Activated T-cell treated with anti-CD3 and anti-CD28 coated beads, Interleukin-2, amount 50 U/mL, for 4 hours (primary cell): ENCODE measurements around the gene PPT2. TPM values are rescaled to one million over a fixed set of nuclear protein-coding genes. Genes with fewer than 3 reads are reported as not detected.
A peak's percentile ranks its signal among the peaks of the same experiment; 100 is the strongest.

Experiments
- ATAC-seq, 2 donors: fragments of 200-7000 bp; cut with Tn5 transposase; one replicate each; pipeline ENCODE4 v1.10.0; 2021
- DNase-seq: peaks from one replicate; pipeline ENCODE4 v3.0.0-alpha.2; 2020
- H3K27me3 Mint-ChIP-seq: one replicate; pipeline ENCODE4 v1.8.0; 2021; ENCODE audit warnings: low read depth, mixed read lengths
- H3K36me3 Mint-ChIP-seq: one replicate; pipeline ENCODE4 v1.8.0; 2022; ENCODE audit warnings: mixed read lengths; ENCODE audit not compliant: insufficient read depth
- H3K4me1 Mint-ChIP-seq: one replicate; pipeline ENCODE4 v1.8.0; 2021; ENCODE audit warnings: low read depth, mixed read lengths
- H3K4me3 Mint-ChIP-seq: one replicate; pipeline ENCODE4 v1.8.0; 2021; ENCODE audit warnings: mild to moderate bottlenecking, moderate library complexity, mixed read lengths
- H3K9me3 Mint-ChIP-seq: one replicate; pipeline ENCODE4 v1.8.0; 2021; ENCODE audit warnings: mixed read lengths
- total RNA-seq, 3 donors: library from RNA; stranded (reverse); gene quantifications; one replicate each; pipeline ENCODE4 v1.2.1, GENCODE V29; 2021

Gene PPT2
- total RNA-seq, 3 donors from 2014 or later = 18.7 to 27.0 (median 20.2) TPM

- Mint-ChIP-seq H3K27me3 (no peaks in the 10 kb centered on the region), H3K9me3 (no peaks in the 10 kb centered on the region), H3K4me3 (peak overlapping the region; percentile 19), H3K36me3 (peaks cover 12% of the 10 kb centered on the region), H3K4me1 (peaks cover 44% of the 10 kb centered on the region)
- no peak for DNase-seq
- no peak for ATAC-seq
Measured at GRCh38 chr6:32173051-32173727, 19.2 kb downstream of the PPT2 start.

DNA sequence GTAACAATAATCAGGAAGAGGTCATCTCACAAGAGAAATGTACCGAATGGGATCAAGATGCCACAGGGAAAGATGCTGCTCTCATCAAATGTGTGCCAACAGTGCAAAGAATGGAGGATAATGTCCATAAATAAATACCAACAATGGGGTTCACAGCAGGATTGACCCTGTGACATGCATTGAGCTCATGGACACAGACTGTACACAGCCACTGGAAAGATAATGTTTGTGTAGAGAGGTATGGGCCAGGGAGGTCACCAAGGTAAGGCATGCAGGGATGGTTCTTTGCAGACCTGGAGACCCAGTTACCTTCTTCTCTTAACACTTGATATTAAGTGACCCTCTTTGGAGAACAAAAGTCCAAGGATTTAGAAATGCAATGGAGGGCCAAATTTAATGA, 20.5 kb downstream of the PPT2 start:
- Mint-ChIP-seq H3K9me3 (no peaks in the 10 kb centered on the region), H3K4me1 (peaks cover 54% of the 10 kb centered on the region), H3K36me3 (peaks cover 10% of the 10 kb centered on the region), H3K4me3 (peak overlapping the region; percentile 92), H3K27me3 (no peaks in the 10 kb centered on the region)
- DNase-seq (no peak), ATAC-seq (no peak)

- ATAC-seq (no peak), DNase-seq (no peak)
- Mint-ChIP-seq H3K9me3 (no peaks in the 10 kb centered on the region), H3K36me3 (peaks cover 7% of the 10 kb centered on the region), H3K4me3 (peak overlapping the region; percentile 92), H3K27me3 (no peaks in the 10 kb centered on the region), H3K4me1 (peaks cover 62% of the 10 kb centered on the region)
Measured at GRCh38 chr6:32175322-32175710, 21.4 kb downstream of the PPT2 start.

DNA sequence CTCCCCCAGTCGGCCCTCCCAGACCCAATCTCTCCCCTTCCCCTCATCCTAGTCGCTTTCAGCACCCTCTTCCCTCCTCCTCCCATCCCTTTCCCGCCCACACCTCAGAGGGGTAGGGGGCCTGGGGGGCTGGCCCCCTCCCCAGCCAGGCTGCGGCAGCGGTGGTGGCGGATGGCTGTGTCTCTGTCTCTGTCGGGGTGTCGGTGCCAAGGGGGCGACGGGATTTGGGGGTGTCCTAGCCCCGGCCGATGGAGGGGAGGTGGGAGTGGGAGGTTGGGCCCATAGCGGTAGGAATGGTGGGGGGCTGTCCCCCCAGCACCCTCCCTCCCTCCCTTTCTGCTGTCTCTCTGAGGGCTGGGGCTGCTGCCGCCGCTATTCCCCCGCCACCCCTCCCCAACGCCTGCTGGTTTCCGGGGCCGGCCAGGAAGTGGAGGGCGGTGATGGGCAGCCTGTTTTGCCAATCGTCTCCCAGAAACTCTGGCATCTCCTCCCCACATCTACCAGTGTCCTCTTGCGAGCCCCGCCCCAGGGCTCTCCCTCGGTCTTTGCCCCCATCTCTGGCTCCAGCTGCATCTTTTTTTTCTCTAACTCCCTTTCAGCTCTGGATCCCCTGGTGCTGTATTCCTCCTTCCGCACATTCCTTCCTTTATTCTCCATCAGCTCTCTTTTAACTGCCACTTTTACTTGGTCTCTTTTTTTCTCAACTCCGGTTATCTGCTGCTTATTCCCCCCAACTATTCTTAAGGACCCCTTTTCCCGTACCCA, 22.0 kb downstream of the PPT2 start, which contains the start of gene AGPAT1:
AGPAT1 (minus strand) TSS at position 374 of the 765 bp plus-strand sequence. CDS start 4,588 bp downstream, outside the sequence.
- DNase-seq (peak; percentile 94), ATAC-seq (peak; percentile 53 to 59)
- Mint-ChIP-seq H3K9me3 (no peaks in the 10 kb centered on the region), H3K4me3 (peak within 1 kb of the TSS; percentile 92), H3K4me1 (peaks cover 67% of the 10 kb centered on the region), H3K27me3 (no peaks in the 10 kb centered on the region), H3K36me3 (peaks cover 13% of the 10 kb centered on the region)

GRCh38 chr6:32176476-32177182, 22.7 kb downstream of the PPT2 start:
- Mint-ChIP-seq H3K4me1 (peaks cover 73% of the 10 kb centered on the region), H3K9me3 (no peaks in the 10 kb centered on the region)

GRCh38 chr6:32177183-32177787, 23.3 kb downstream of the PPT2 start:
- ATAC-seq (peak in 1 of 2 donors; percentile 0), DNase-seq (no peak)
- H3K27me3 Mint-ChIP-seq = no peaks in the 10 kb centered on the region
- peak overlapping the region; percentile 92 for H3K4me3 Mint-ChIP-seq
- peaks cover 73% of the 10 kb centered on the region for H3K4me1 Mint-ChIP-seq
- H3K36me3 Mint-ChIP-seq = peaks cover 13% of the 10 kb centered on the region
- no peaks in the 10 kb centered on the region for H3K9me3 Mint-ChIP-seq

More at GRCh38 chr6:32176476-32177182, 22.7 kb downstream of the PPT2 start:
- ATAC-seq (no peak), DNase-seq (no peak)
- H3K27me3 Mint-ChIP-seq = no peaks in the 10 kb centered on the region
- peak overlapping the region; percentile 92 for H3K4me3 Mint-ChIP-seq
- peaks cover 13% of the 10 kb centered on the region for H3K36me3 Mint-ChIP-seq

GRCh38 chr6:32177788-32178546, 24.0 kb downstream of the PPT2 start, which contains the start of gene RNF5:
Gene RNF5, plus strand, starts transcription at chr6:32178405. Its CDS starts 107 bp downstream, at chr6:32178512.
- Mint-ChIP-seq H3K36me3 (peaks cover 15% of the 10 kb centered on the region), H3K9me3 (no peaks in the 10 kb centered on the region), H3K27me3 (no peaks in the 10 kb centered on the region), H3K4me3 (peak within 1 kb of the TSS; percentile 92), H3K4me1 (peaks cover 73% of the 10 kb centered on the region)
- DNase-seq (peak; percentile 88), ATAC-seq (peak; percentile 87)

DNA sequence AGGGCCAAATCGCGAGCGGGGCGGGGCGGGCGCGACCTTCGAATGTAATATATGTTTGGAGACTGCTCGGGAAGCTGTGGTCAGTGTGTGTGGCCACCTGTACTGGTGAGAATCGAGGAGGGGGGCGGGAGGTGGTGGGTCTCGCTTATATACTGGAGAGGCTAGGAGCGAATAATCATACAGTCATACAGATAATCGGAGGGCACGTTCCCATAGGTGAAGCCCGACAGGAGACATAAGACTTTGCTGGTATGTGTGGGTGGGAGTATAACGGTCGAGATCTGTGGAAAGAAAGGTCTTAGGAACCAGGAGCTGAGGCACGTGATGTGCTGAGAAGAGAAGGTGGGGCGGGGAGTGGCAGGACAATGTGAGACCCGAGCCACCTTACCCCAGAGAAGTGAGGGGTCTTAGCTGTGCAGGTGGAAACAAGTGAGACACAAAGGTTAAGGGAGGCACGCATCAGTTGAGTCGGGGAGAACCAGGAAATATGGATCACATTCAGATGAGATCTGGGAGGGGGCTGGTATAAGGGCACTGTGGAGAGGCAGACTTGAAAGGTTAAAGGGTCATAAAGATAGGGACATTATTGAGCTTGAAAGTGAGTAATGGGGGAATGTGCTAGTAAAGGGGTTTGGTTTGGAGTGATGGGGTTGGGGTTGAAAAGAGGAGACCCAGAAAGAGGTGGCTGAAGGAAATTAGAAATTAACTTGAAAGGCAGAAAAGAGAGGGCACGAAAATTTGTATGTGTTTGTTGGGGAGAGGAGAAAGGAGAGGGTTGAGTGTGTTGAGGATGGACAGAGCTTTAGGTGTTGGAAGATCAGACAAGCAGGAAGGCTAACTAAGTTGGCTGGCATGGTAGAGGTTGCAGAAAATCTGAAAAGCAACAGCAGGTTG, 24.9 kb downstream of the PPT2 start:
- Mint-ChIP-seq H3K4me3 (peak overlapping the region; percentile 92), H3K4me1 (peaks cover 67% of the 10 kb centered on the region), H3K27me3 (no peaks in the 10 kb centered on the region), H3K36me3 (peaks cover 15% of the 10 kb centered on the region), H3K9me3 (no peaks in the 10 kb centered on the region)
- ATAC-seq (no peak), DNase-seq (no peak)

DNA sequence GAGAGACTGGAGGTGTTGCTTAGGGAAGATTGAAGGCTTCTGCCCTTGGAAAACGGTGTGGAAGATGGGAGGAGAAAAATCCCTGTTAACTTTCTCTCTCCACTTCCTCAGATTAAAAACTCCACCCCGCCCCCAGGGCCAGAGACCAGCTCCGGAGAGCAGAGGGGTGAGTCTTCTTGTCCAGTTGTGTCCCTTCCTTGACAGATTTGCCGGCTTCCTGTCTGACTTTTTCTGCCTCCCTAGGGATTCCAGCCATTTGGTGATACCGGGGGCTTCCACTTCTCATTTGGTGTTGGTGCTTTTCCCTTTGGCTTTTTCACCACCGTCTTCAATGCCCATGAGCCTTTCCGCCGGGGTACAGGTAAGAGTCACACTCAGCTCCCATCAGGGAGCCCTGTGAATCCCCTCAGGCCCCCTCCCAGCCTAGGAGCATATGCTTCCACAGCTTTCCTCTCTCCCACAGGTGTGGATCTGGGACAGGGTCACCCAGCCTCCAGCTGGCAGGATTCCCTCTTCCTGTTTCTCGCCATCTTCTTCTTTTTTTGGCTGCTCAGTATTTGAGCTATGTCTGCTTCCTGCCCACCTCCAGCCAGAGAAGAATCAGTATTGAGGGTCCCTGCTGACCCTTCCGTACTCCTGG, 25.9 kb downstream of the PPT2 start:
- peaks cover 62% of the 10 kb centered on the region for H3K4me1 Mint-ChIP-seq
- ATAC-seq = no peak
- peak overlapping the region; percentile 92 for H3K4me3 Mint-ChIP-seq
- peaks cover 15% of the 10 kb centered on the region for H3K36me3 Mint-ChIP-seq
- no peak for DNase-seq
- no peaks in the 10 kb centered on the region for H3K9me3 Mint-ChIP-seq
- H3K27me3 Mint-ChIP-seq = no peaks in the 10 kb centered on the region

GRCh38 chr6:32181148-32181702, 27.3 kb downstream of the PPT2 start:
- ATAC-seq (no peak), DNase-seq (no peak)
- peaks cover 64% of the 10 kb centered on the region for H3K4me1 Mint-ChIP-seq
- H3K27me3 Mint-ChIP-seq = no peaks in the 10 kb centered on the region
- no peak overlapping the region for H3K4me3 Mint-ChIP-seq
- peaks cover 21% of the 10 kb centered on the region for H3K36me3 Mint-ChIP-seq
- no peaks in the 10 kb centered on the region for H3K9me3 Mint-ChIP-seq

DNA sequence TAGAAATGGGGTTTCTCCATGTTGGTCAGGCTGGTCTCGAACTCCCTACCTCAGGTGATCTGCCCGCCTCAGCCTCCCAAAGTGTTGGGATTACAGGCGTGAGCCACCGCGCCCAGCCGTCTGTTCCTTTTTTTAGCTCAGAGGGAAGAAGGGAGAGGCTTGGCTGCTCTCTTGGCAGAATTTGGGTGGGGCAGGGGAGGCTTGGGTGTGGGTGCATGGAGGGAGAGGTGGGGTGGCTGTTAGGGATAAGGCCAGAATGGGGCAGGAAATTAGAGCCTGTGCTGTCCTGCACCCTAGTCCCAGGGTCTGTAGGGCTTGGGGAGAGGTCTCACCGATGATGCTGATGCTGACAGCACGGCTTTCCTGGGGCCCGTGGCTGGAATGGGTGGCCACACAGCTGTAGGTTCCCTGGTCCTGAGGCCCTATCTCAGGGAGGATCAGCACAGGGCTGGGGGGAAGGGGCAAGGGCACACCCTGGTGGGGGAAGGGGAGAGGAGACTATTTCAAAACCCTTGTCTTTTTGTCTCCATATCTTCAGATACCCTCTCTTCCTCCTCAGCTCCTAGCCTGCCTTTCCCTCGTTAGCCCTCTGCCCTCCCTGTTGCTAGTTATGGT, 28.1 kb downstream of the PPT2 start:
- H3K27me3 Mint-ChIP-seq = no peaks in the 10 kb centered on the region
- no peak overlapping the region for H3K4me3 Mint-ChIP-seq
- H3K9me3 Mint-ChIP-seq = no peaks in the 10 kb centered on the region
- DNase-seq = no peak
- H3K4me1 Mint-ChIP-seq = peaks cover 64% of the 10 kb centered on the region
- no peak for ATAC-seq
- H3K36me3 Mint-ChIP-seq = peaks cover 25% of the 10 kb centered on the region

- H3K4me1 Mint-ChIP-seq = peaks cover 65% of the 10 kb centered on the region
- H3K4me3 Mint-ChIP-seq = no peak overlapping the region
- ATAC-seq = no peak
- no peaks in the 10 kb centered on the region for H3K9me3 Mint-ChIP-seq
- DNase-seq = no peak
- H3K27me3 Mint-ChIP-seq = no peaks in the 10 kb centered on the region
- H3K36me3 Mint-ChIP-seq = peaks cover 29% of the 10 kb centered on the region
Measured at GRCh38 chr6:32182555-32182981, 28.6 kb downstream of the PPT2 start.
